Measurements from ENCODE around the gene SYT6. TPM values are rescaled to one million over a fixed set of nuclear protein-coding genes. Genes with fewer than 3 reads are reported as not detected.

The SYT6 gene
- total and polyA plus RNA-seq, 7 donors: 0.03 to 0.81 (median 0.34) TPM

- Histone ChIP-seq H3K36me3 (ENCODE audit: insufficient read depth in 1 of 2, low read depth in 1 of 2) (no peaks in the 10 kb centered on the region), H3K27ac (no peak overlapping the region), H3K4me3 (no peak overlapping the region), H3K4me1 (no peaks in the 10 kb centered on the region), H3K27me3 (ENCODE audit: insufficient read depth in 3 of 3, low read length in 2 of 3) (no peaks in the 10 kb centered on the region), H3K9me3 (no peaks in the 10 kb centered on the region)
- intact Hi-C loops (cut with DNase I): no loop called here
- DNase-seq (no peak), ATAC-seq (peak in 1 of 4 donors; percentile 49)
- 70 to 84% (median 75%) methylated on average over 4 of the region's 4 CpGs for WGBS, 3 donors
- no peak for TF ChIP-seq CTCF (IDR thresholded peaks at IDR 0.05)
Observed at GRCh38 chr1:114134518-114134917, 19.2 kb downstream of the SYT6 start.

DNA sequence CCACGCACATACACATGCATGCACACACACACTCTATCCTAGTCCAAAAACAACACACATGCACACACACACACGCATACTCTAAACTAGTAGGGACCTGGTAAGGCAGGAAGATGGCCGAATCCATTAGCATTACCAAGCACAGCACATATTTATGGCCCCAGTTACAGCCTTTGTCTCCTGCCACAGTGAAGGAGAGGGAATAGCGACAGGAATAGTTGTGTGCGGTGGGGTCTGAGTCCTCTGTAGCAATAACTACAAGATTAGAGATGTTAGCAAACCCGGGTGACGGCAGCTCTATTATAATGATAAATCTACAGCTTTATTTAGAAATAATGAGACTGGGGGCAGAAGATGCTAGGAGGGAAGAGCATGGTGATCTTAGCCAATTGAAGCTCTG is 20.5 kb downstream of the SYT6 start:
- no peak for ATAC-seq
- no peak for TF ChIP-seq CTCF (IDR thresholded peaks at IDR 0.05)

DNA sequence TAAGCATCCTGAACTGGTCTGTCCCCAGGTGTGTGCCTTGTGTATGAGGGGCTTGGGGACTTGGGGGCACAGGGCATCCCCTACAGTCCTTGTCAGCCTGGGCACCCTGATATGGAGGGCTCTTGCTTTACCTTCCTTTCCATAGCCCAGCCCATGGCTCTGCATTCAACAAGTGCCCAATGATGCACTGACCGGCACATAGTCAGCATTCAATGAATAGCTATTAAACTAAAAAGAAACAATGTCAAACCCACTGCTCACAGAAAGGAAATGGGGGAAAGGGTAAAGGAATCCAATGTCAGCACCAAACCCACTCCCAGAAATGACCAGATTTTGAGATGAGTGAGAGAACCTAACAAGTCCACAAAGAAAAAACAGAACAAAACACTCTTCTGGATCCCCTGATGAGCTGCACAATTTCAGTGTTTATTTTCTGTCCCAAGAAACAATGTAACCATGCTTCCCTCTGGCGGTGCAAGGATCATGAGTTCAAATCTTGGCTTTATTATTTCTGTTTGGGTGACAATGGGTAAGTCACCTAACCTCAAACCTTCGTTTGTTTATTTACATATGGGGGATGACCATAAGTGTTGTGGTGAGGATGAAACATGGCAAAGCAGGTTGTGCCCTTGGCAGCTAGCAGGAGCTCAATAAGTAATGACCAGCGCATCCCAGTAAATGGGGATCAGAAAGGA is 22.0 kb downstream of the SYT6 start:
- no peaks in the 10 kb centered on the region for H3K4me1 ChIP-seq
- H3K9me3 ChIP-seq: no peaks in the 10 kb centered on the region
- H3K4me3 ChIP-seq: no peak overlapping the region
- H3K36me3 ChIP-seq (ENCODE audit: insufficient read depth in 1 of 2, low read depth in 1 of 2): no peaks in the 10 kb centered on the region
- intact Hi-C loops (cut with DNase I): no loop called here
- no peak for DNase-seq
- no peaks in the 10 kb centered on the region for H3K27me3 ChIP-seq (ENCODE audit: insufficient read depth in 3 of 3, low read length in 2 of 3)
- no peak for ATAC-seq
- 87 to 93% (median 92%) methylated on average over 4 of the region's 4 CpGs for WGBS, 3 donors
- TF ChIP-seq CTCF (IDR thresholded peaks at IDR 0.05): no peak
- no peak overlapping the region for H3K27ac ChIP-seq

More for the DNA sequence above, 20.5 kb downstream of the SYT6 start:
- 92 to 93% (median 92%) methylated on average over 7 of the region's 7 CpGs for WGBS, 3 donors
- Histone ChIP-seq H3K4me3 (no peak overlapping the region), H3K27me3 (ENCODE audit: insufficient read depth in 3 of 3, low read length in 2 of 3) (no peaks in the 10 kb centered on the region), H3K27ac (no peak overlapping the region), H3K9me3 (no peaks in the 10 kb centered on the region), H3K4me1 (no peaks in the 10 kb centered on the region), H3K36me3 (ENCODE audit: insufficient read depth in 1 of 2, low read depth in 1 of 2) (no peaks in the 10 kb centered on the region)
- intact Hi-C loops (cut with DNase I): no loop called here
- no peak for DNase-seq

GRCh38 chr1:114130846-114131525 is 22.7 kb downstream of the SYT6 start:
- no peak for DNase-seq
- no peak overlapping the region for H3K27ac ChIP-seq

More at GRCh38 chr1:114130846-114131525, 22.7 kb downstream of the SYT6 start:
- WGBS, 3 donors: 65 to 73% (median 69%) methylated on average over 7 of the region's 7 CpGs
- no peaks in the 10 kb centered on the region for H3K27me3 ChIP-seq (ENCODE audit: insufficient read depth in 3 of 3, low read length in 2 of 3)
- TF ChIP-seq CTCF (IDR thresholded peaks at IDR 0.05): no peak
- no peaks in the 10 kb centered on the region for H3K36me3 ChIP-seq (ENCODE audit: insufficient read depth in 1 of 2, low read depth in 1 of 2)
- intact Hi-C loops (cut with DNase I): no loop called here
- H3K4me1 ChIP-seq: no peaks in the 10 kb centered on the region
- no peak for ATAC-seq
- no peak overlapping the region for H3K4me3 ChIP-seq
- no peaks in the 10 kb centered on the region for H3K9me3 ChIP-seq
